ENCODE measurements around the gene HDAC11.
"Not testable (repeated sequence)": the region's sequence is repeated elsewhere in the genome, so short reads cannot be mapped to it uniquely, and the experiment has no call there.

Gene HDAC11

GRCh38 chr3:13480340-13481318 is 523 bp downstream of the HDAC11 start:
- peak overlapping the region; percentile 63 for H3K4me3 ChIP-seq (ENCODE audit: low read depth, low read length)

GRCh38 chr3:13482106-13482690 is 2.1 kb downstream of the HDAC11 start:
- no peak overlapping the region for H3K4me3 ChIP-seq (ENCODE audit: low read depth, low read length)
- TF ChIP-seq CTCF (IDR thresholded peaks at IDR 0.05; ENCODE audit: low read depth, low read length): no peak

More at GRCh38 chr3:13480340-13481318, 523 bp downstream of the HDAC11 start:
- TF ChIP-seq CTCF (IDR thresholded peaks at IDR 0.05; ENCODE audit: low read depth, low read length): no peak

GRCh38 chr3:13483286-13483685 is 3.2 kb downstream of the HDAC11 start:
- TF ChIP-seq CTCF (IDR thresholded peaks at IDR 0.05; ENCODE audit: low read depth, low read length): no peak

GRCh38 chr3:13483988-13484695 is 4.0 kb downstream of the HDAC11 start:
- TF ChIP-seq CTCF (IDR thresholded peaks at IDR 0.05; ENCODE audit: low read depth, low read length): no peak
- H3K4me3 ChIP-seq (ENCODE audit: low read depth, low read length): no peak overlapping the region

More at GRCh38 chr3:13483286-13483685, 3.2 kb downstream of the HDAC11 start:
- H3K4me3 ChIP-seq (ENCODE audit: low read depth, low read length): no peak overlapping the region

- no peak for TF ChIP-seq CTCF (IDR thresholded peaks at IDR 0.05; ENCODE audit: low read depth, low read length)
- no peak overlapping the region for H3K4me3 ChIP-seq (ENCODE audit: low read depth, low read length)
Measured at GRCh38 chr3:13484851-13485590, 4.9 kb downstream of the HDAC11 start.

GRCh38 chr3:13485630-13486562 is 5.8 kb downstream of the HDAC11 start:
- not testable (repeated sequence) for H3K4me3 ChIP-seq (ENCODE audit: low read depth, low read length)

Data from WI38 (cell line).